ENCODE measurements around the gene PHLPP1.
"Not testable (repeated sequence)": the region's sequence is repeated elsewhere in the genome, so short reads cannot be mapped to it uniquely, and the experiment has no call there.

PHLPP1 gene

DNA sequence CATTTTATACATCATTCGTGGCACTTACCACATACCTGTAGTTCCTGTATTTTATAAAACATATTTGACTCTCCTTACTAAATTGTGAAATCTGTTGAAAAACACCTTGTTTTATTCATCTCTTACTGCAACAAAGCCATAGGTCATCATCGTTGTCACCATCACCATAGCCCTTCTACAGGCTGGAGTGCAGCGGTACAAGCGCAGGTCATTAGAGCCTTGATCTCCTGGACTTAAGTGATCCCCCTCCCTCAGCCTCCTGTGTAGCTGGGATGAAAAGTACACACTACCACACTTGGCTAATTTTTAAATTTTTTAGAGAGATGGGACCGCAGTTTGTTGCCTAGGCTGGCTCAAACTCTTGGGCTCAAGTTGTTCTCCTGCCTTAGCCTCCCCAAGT lies 184.2 kb downstream of the PHLPP1 start:
- DNase-seq: no peak

DNA sequence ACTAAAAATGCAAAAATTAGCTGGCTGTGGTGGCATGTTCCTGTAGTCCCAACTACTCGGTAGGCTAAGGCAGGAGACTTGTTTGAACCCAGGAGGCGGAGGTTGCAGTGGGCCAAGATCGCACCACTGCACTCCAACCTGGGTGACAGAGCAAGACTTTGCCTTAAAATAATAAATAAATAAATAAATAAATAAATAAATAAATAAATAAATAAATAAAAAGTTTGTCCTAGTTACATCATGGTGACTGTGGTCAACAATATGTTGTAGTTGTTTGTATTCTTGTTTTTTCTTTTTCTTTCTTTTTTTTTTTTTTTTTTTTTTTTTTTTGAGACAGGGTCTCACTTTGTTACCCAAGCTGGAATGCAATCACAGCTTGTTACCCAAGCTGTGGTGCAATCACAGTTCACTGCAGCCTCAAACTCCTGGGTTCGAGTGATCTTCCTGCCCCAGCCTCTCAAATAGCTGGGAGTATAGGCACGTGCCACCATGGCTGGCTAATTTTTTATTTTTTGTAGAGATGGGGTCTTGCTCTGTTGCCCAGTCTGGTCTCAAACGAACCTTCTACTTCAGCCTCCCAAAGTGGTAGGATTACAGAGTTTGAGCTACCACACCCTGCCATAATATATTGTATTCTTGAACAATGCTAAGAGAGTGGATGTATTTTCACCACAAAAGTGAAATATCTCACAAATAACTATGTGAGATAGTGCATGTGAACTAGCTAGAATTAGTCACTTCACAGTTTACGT lies 185.0 kb downstream of the PHLPP1 start:
- no peak for DNase-seq

GRCh38 chr18:62902776-62903175 lies 187.4 kb downstream of the PHLPP1 start:
- DNase-seq: no peak

- no peak for DNase-seq
Measured at GRCh38 chr18:62904396-62905285, 189.3 kb downstream of the PHLPP1 start.

DNA sequence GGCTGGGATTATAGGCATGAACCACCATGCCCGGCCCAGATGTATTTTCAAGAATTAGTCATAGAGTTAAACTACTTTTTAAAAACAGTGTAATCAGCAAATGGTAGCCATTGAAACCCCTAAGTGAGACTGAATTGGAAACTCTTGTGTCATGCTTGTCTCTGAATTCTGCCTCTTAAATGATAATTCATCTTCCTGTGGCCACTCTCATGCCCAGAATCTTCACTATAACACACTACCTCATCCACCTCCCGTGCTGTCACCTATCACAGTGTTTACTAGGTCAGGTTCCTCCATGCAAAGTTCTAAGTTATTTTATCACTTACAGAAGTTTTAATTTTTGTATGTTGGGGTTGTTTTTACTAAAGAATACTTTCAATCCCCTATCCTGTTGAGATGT lies 197.5 kb downstream of the PHLPP1 start:
- no peak for DNase-seq

- DNase-seq: not testable (repeated sequence)
Measured at GRCh38 chr18:62913824-62914223, 198.5 kb downstream of the PHLPP1 start.

GRCh38 chr18:62914871-62915392 lies 199.6 kb downstream of the PHLPP1 start:
- no peak for DNase-seq

DNA sequence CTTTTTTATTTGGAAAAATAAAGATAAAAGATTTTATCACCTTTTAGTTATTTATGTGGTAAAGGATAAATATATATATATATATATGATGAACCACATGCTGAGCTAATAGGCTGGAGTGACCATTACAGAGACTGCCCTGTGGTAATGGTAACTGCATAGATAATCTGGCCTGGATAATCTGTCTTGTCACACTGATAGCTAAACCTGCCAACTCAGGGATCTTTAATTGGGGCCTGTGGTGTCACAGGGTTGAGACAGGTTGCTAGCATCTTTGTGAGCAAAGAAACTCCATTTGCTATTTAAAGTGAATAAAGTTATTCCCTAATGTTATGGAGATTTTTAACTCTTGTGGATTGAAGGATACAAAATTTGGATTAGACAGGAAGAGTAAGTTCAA lies 203.0 kb downstream of the PHLPP1 start:
- DNase-seq: no peak

DNA sequence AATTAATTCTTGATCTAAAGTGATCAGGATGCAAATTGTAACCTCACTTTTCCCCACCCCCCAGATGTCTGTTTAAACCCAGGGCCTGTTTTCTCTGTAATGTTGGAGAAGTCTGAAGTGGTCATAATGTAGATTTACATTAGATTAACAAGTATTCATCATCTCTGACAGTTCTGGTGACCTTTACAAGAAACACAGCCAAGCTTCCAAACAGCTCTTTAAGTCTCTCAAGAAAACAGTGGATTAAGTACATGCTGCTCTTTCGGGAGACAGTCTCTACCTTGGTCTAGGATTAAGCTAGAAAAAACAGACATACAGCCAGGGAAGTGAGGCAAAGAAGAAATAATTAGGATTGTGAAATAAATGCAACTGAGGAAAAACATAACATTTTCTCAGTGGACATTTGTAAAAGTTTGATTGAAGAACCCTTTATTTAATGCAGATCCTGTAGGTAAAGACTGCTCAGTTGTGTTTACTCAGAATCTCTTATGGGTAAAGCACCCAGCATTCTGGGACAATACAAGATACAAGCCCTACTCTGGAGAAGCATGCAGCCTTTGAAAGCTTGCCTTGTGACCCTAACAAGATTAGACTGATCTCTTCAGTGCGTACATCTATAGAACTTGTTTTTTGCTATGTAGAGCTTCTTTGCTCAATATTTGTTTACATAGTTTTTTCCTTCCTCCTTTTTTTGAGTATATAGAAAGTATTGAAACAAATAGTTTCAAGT lies 203.9 kb downstream of the PHLPP1 start:
- DNase-seq: no peak

DNA sequence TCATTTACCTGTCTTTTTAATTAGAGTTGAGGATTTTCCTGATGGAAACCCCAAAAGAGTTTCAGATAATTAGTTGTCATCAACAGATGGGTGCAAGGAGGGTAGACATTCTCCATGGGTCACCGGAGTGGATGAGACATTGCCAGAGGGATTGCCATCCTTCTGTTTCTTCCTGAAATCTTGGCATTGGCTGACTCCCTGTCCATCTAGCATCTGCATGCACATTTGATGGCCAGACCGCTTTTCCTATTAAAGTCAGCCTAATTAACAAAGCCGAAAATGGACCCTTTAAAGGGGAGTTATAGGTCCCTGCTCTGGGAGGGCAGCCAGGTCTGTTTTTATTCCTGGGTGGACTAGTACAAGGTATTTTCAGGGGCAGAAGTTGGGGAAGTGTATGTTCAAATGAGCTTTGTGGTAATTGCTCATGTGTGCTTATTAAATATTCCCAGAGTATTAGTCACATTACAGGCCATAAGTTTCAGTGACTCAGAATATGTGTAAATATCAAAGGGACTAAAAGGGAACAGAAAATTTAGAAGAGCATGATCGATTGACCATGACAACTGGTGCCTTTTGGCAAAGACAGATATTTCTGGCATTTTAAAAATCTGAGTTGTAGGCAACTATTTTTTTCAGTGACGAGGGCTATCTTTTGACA lies 209.8 kb downstream of the PHLPP1 start:
- no peak for DNase-seq

DNA sequence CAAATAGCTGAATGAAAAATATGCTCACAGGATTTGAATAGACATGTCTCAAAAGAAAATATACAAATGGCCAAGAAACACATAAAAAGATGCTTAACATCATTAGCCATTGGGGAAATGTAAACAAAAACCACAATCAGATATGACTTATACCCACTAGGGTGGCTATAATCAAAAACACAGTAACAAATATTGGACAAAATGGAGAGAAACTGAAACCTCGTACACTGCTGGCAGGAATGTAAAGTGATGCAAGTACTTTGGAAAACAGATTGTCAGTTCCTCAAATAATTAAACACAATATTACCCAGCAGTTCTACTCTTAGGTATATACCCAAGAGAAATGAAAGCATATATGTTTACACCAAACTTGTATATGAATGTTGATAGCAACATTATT lies 213.0 kb downstream of the PHLPP1 start:
- DNase-seq: no peak

DNA sequence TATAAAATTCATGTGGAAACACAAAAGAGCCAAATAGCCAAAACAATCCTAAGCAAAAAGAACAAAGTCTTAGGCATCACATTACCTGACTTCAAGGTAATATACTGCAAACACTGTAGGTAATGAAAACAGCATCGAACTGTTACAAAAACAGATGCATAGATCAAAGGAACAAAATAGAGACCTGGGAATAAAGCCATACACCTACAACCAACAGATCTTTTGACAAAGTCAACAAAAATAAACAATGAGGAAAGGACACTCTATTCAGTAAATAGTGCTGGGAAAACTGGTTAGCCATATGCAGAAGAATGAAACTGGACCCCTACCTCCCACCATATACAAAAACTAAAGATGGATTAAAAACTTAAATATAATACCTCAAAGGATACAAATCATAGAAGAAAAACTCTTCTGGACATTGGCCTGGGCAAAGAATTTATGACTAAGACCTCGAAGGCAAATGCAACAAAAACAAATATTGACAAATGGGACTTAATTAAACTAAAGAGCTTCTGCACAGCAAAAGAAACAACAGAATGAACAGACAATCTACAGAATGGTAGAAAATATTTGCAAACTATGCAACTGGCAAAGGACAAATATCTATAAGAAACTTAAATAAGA lies 218.0 kb downstream of the PHLPP1 start:
- no peak for DNase-seq

GRCh38 chr18:62935994-62936393 lies 220.7 kb downstream of the PHLPP1 start:
- DNase-seq: no peak

DNA sequence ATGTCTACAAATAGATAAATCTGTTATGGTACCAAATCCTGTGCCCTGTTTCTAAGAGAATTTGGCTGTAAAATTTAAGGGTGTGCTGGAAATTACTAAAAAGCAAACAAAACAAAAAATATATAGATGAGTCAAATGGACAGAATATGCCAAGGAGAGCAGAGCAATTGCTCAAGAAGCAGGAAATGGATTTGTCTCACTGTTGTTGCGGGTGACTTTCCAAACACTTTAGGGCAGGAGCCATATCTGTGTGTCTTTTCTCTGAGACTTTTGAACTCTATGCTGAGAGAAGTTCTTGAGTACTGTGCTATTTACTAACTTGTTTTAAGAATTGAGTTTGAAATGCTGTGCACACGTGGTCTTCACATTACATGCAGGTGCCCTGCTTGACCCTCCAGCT lies 221.7 kb downstream of the PHLPP1 start:
- no peak for DNase-seq

DNA sequence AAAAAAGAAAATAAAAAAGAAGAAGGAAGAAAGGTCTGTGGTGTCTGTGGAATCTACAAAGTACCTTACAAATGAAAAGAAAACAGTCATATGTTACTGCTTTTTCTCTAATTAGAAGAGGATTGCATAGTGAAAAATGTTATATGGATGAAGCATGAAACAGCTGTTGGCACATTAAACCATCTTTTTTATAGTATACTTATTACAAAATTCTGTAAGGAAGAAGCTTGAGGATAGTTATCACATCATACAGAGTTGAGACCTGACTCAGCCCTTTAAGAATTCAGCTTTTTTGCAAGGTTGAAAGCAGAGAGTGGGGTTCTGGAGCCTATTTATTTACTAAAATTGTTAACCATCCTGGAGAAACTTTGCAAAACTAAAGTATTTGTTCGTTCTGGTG lies 222.7 kb downstream of the PHLPP1 start:
- no peak for DNase-seq

DNA sequence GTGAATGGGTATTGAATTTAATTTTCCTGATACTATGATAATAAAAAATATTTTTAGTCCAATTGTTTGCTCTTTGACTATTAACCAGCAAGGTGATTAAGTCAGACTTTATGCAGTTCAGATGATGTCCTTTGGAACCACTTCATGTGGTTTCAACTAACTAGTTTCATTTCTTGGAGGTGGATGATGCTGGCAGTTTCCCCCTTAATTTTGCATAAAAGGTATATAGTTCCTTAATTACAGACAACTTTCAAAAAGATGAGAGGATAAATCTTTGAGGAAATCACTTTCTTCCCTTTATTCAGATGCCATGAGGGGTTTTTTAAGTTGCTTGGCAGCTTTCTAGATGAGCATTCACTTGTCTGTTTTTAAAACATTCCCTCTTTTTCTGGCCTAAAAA lies 223.1 kb downstream of the PHLPP1 start:
- no peak for DNase-seq

DNA sequence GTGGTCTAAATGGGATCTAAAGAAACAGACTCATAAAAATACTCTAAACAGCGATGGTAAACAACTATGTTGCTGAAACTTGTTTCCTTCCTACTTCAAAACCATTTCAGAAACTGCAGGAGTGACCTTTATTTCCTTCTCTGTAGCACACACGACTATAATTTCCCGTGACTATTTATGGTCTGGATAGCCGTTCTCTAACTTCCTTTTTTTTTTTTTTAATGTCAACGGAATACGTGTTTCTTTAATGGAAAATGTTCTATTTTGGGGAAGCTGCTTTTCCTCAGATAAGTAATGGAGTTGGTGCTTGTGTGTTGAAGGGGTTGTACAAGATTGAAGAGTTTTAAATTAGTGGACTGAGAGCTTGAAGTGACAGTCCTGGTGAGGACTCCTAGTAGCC lies 224.1 kb downstream of the PHLPP1 start:
- no peak for DNase-seq

- DNase-seq: no peak
Measured at GRCh38 chr18:62939926-62940325, 224.6 kb downstream of the PHLPP1 start.

- DNase-seq: no peak
Measured at GRCh38 chr18:62942578-62942977, 227.2 kb downstream of the PHLPP1 start.

DNA sequence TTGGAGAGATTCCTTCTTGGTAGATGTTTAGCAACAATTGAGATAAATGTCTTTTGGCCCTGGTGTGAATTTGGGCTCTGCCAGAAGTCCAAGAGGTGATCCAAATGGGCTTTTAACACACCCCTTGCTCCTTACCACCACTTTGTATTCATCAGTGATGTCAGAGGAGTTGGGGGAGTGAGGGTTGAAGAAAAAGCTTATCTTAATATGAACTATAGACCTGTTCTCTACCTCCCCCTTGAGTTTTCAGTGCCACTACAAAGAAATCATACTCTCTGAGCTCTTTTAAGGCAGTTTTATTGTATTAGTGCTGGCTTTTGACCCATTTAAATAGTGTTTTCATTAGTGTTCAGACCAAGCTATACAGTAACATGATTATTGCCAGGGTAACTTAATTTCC lies 229.1 kb downstream of the PHLPP1 start:
- DNase-seq: no peak

DNA sequence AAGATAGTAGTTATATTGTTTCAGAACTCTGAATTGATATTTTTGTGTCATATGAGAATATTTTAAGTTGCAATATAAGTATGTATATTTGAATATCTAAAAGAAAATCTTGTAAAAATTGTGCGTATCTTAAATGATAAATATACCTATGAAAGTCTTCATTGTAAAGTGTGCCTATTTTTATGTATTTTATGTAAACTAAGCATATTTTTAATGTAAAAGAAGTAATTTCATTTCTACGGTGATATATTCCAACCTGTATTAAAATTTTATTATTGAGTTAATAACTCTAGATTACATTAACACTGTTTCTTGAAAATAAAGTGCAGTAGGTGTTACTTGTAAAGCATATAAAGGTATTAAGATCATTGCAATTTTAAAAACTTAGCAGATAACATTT lies 233.4 kb downstream of the PHLPP1 start:
- DNase-seq: no peak

GRCh38 chr18:62950246-62950645 lies 234.9 kb downstream of the PHLPP1 start:
- no peak for DNase-seq
